HG03469 (cell line): ENCODE results near the gene BEX3.

Source experiments
- ATAC-seq: cut with Tn5 transposase; IDR thresholded peaks from one replicate; pipeline ENCODE4 v1.9.1; 2021; ENCODE audit warnings: mild to moderate bottlenecking, moderate library complexity, moderate number of reproducible peaks; ENCODE audit not compliant: unreplicated experiment

The BEX3 gene

GRCh38 chrX:103418811-103419340 is 42.5 kb downstream of the BEX3 start:
- no peak for ATAC-seq

- no peak for ATAC-seq
These were observed 47.8 kb downstream of the BEX3 start for GRCh38 chrX:103423955-103424638.
